Bone marrow (tissue), 2 donors: ENCODE data around the gene FRMD3.
"Not testable (repeated sequence)": the region's sequence is repeated elsewhere in the genome, so short reads cannot be mapped to it uniquely, and the experiment has no call there.

ENCODE experiments used
- DNase-seq, 2 donors: peaks; one replicate each; lab custom pipeline; 2025; lab: John Stamatoyannopoulos, UW

FRMD3 gene

GRCh38 chr9:83388346-83388745, 149.9 kb downstream of the FRMD3 start:
- no peak for DNase-seq

DNA sequence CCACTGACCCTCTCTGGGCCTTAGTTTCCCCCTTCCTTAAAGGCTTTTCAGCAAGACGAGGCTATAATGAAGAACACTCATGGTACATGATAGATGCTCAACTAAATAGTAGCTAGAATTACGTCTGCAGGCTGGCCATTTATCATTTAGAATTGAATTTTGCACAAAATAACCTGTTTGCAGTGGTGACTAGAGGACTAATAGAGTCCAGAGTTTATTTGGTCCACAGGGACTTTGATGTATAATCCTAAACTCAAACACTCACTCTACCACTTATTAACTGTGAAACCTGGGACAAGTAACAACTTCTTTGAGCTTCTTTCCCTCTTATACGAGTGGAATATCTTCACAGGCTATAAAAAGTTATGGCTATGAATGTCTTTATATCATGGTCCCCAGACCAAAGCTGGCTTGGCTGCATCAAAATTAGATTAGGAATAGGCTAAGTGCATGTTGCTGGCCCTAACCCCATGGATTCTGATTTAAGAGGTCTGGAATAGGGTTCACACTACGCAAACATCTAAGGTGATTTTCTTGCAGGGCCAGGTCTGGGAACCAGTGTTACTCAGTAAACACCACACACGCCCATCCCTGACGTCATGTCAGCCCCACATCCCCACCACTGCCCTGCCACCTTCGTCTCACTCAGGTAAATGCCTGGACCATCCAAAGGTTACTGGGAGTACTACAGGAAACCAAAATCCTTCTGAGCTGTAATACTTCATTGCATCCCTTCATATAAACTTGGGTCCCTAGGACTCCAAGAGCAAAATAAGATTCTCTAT, 150.6 kb downstream of the FRMD3 start:
- no peak for DNase-seq

- DNase-seq, result no peak
These were observed 152.9 kb downstream of the FRMD3 start for GRCh38 chr9:83385317-83385716.

DNA sequence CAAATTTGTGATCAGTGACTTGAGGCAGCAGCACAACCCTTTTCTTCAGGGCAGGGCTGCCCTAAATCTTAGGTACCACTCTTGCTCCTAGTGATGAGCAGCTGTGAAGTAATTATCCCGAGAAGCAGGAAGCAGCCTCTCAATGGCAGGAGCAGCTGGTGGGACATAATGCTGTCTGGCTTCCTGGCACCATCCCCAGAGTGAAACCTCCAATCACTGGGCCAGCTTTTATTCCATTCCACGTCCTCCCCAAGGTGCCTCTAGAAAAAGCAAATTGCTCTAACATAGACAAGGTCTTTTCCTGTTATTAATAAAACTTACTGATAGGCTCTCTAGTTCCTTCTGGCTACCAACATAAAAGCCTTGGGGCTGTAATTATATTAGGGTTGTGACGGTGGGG, 154.0 kb downstream of the FRMD3 start:
- DNase-seq, result no peak

GRCh38 chr9:83383034-83383433, 155.2 kb downstream of the FRMD3 start:
- no peak for DNase-seq

- no peak for DNase-seq
These were observed 155.8 kb downstream of the FRMD3 start for GRCh38 chr9:83382421-83382820.

DNA sequence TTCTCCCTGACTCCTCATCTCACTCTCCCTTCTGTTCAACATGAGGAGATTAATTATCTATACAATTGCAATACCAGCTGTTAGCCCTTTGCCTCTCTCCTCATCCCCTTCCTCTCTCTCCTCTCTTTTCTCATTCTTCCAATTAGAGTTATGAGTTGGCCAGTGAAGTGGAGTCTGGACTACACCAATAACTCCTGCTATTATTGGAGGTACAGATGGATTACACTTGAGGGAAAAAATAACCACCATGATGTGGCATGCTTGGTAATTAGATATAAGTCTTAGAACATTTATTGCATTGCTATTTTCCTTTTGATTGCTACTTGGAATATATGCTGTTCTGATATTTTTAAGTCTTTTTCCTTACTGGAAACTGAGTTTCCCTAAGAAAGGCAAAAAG, 159.2 kb downstream of the FRMD3 start:
- no peak for DNase-seq

- no peak for DNase-seq
These were observed 165.2 kb downstream of the FRMD3 start for GRCh38 chr9:83372957-83373356.

DNA sequence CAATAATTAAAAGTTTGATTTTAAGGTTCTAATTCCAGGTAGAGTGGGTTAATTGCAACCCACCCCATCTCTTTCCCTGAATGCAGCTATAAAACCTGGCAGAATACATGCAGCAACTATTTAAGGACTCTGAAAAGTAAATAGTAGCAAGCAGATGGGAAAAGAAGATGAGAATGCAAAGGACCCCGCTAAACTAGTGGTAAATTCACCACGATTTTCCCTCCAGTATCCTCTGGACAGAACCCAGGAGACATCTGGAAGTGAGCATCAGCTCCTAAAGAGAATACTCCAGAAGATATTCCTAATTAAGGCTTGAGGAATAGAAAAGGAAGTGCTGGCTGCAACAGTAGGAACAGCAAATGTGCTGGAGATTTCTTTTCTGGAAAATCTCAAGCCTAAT, 170.9 kb downstream of the FRMD3 start:
- DNase-seq, result no peak

DNA sequence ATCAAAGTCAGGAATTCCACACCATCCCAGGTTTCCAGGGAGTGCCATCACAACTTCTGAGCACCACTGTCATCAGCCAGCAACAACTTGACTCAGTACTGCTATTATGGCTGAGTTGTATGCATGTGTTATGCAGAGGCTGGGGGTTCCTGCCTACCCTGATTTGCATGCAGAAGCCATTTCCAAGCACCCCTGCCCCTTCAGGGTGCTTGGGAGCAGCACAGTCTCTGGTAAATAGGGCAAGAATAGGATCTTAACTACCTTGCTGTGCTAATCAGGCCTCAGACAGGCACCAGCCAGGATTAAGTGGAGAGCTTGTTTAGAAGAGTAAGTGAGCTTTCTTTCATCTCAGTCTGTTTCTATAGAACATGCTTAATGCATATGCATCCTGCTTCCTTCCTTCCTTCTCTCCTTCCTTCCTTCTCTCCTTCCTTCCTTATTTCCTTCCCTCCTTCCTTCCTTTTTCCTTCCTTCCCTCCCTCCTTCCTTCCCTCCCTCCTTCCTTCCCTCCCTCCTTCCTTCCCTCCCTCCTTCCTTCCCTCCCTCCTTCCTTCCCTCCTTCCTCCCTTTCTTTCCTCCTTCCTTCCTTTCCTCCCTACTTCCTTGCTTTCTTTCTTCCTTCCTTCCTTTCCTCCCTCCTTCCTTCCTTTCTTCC, 175.7 kb downstream of the FRMD3 start:
- DNase-seq, result no peak

DNA sequence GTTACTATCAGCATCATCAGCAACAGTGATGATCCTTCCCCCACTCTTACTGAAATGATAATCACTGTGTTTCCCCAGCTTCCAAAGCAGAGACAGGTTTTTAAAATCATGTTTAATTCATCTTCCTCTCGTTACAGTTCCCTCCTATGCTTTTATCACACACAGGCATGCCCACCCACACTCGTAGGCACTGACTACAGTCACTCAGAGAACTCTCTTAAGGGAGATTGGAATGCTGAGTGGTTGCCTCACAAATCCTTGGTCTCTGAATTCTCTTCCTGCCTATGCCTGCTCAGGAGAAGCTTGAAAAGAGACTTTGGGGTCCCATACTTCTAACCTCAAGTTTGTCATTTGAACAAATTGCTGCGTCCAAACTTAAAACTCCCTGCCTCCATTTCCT, 179.2 kb downstream of the FRMD3 start:
- DNase-seq, result no peak

DNA sequence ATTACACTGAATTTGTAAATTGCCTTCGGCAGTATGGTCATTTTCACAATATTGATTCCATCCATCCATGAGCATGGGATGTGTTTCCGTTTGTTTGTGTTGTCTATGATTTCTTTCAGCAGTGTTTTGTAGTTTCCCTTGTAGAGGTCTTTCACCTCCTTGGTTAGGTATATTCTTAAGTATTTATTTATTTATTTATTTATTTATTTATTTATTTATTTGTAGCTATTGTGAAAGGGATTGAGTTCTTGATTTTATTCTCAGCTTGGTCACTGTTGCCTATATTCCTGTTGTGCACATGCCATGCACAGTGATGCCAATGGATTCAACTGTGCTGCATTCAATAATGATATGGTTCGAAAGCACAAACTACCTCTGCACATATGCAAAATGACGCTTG, 179.7 kb downstream of the FRMD3 start:
- DNase-seq, result not testable (repeated sequence)

- no peak for DNase-seq
These were observed 182.5 kb downstream of the FRMD3 start for GRCh38 chr9:83355729-83356151.

DNA sequence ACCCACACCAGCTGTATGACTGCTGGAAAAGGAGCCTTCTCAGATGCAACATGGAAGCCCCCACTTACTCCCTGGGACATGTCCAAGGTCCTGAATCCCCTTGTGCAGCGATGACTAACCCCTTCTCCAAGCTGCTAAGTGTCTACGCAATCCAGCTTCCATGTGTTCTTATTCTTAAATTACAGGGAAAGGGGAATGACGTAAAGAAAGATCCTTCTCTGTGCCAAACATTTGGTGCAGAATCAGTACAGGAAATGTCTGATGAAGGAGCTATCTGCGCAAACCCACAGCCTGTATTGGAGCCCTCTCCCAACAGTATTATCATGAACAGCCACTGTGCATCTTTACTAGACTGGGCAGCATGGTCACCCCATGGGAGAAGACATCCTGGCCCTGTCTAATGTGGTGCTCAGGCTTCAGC, 183.2 kb downstream of the FRMD3 start:
- DNase-seq, result no peak

DNA sequence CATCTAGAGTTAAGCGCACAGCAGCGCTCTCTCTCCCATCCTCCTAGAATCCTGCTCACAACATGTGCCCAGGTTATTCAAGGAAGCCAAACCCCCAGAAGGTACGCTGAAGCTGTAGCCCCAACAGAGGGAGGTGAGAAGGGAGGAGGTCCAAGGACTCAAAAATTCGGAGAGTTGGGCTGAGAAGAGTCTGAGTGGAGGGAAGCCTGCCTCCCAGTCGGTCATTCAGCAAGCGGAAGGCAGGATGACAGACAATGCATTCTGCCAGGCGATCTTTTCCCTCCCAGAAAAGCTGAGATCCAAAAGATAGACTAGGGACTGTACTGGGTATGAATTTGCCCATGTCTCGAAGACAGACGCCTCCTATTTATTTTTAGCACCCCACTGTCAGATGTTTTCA, 189.2 kb downstream of the FRMD3 start:
- no peak for DNase-seq

DNA sequence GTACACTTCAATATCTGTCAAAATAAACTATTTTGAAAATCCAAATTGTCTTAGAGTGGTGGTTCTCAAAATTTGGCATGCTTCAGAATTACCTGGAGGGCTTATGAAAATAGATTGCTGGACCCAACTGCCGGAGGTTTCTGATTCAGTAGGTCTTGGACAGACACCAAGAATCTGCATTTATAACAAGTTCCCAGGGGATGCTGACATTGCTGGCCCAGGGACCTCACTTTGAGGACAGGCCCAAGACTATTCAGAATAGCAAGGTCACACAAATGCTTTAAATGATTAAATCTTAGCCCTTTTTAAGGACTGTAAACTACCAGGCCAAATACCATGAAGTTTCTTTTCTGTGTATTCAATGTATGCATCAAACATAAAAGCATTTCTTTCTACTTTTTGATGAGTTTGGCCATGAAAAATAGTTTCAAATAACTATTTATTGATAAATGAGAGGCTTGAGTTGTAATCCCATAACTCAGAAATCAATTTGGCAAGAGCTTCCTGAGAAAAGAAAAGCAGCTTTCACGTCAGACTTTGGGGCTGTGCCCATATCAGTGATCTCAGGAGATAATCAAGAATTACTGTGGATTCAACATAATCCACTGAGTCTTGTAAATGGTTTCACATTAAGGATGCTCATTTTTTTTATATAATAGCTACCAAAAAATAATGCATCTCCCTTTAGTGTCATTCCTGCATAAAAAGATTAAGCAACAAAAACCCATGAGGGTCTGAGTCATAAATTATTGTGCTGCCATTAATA, 191.4 kb downstream of the FRMD3 start:
- no peak for DNase-seq

GRCh38 chr9:83343366-83343999, 194.7 kb downstream of the FRMD3 start:
- DNase-seq, result no peak

- no peak for DNase-seq
These were observed 195.5 kb downstream of the FRMD3 start for GRCh38 chr9:83342731-83343130.

GRCh38 chr9:83342006-83342405, 196.2 kb downstream of the FRMD3 start:
- DNase-seq, result no peak

- no peak for DNase-seq
These were observed 197.8 kb downstream of the FRMD3 start for GRCh38 chr9:83340451-83340850.

DNA sequence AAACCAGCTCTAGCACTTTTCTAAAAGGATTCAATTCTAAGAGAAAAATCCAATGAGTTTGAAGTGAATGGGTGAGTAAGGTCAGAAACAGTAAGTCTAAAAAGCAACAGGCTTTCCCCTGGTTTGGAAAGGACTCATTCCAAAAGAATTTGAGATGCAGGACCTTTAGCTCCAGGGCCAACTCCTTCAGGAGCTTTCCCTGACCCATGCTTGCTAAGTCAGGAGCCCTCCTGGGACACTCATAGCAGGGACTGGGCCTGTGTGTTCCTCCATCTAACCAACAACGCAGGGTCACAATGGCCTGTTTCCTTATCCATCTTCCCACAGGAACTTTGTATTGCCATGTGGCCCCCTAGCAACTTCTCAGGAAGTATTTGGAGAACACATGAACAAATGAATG, 198.8 kb downstream of the FRMD3 start:
- no peak for DNase-seq

DNA sequence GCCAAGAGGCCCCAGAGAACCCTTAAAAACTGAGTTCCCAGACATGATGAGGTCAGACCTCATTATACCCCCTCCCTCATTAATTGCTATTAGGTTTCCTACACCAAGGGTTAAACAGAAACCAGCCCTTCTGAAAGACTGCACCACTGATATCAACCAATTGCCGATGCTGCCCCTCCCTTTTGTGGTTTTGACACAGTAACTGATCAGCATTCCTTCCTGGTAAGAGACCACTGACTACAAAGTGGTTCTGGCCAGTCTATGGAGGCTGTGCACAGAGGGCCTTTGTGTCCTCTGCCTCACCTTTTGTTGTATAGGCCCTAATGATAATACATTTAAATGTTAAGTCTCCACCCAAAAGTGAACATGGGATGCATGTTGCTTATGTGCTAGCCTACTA, 201.5 kb downstream of the FRMD3 start:
- no peak for DNase-seq
